GM21360 (cell line): ENCODE data around the gene RIT1.
"Not testable (repeated sequence)": the region's sequence is repeated elsewhere in the genome, so short reads cannot be mapped to it uniquely, and the experiment has no call there.

Experiments
- ATAC-seq: cut with Tn5 transposase; IDR thresholded peaks from one replicate; pipeline ENCODE4 v1.9.1; 2021; ENCODE audit warnings: mild to moderate bottlenecking, moderate library complexity; ENCODE audit not compliant: unreplicated experiment

Gene RIT1

DNA sequence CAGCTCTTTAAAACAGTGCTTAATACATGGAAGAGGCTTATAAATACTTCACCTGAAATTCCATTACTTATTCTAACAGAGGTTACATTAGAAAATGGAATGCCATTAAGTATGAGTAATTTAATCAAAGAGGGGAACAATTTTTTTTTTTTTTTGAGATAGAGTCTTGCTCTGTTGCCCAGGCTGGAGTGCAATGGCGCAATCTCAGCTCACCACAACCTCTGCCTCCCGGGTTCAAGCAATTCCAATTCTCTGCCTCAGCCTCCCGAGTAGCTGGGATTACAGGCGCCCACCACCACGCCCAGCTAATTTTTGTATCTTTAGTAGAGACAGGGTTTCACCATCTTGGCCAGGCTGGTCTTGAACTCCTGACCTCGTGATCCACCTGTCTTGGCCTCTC, 15.5 kb downstream of the RIT1 start:
- ATAC-seq: not testable (repeated sequence)

DNA sequence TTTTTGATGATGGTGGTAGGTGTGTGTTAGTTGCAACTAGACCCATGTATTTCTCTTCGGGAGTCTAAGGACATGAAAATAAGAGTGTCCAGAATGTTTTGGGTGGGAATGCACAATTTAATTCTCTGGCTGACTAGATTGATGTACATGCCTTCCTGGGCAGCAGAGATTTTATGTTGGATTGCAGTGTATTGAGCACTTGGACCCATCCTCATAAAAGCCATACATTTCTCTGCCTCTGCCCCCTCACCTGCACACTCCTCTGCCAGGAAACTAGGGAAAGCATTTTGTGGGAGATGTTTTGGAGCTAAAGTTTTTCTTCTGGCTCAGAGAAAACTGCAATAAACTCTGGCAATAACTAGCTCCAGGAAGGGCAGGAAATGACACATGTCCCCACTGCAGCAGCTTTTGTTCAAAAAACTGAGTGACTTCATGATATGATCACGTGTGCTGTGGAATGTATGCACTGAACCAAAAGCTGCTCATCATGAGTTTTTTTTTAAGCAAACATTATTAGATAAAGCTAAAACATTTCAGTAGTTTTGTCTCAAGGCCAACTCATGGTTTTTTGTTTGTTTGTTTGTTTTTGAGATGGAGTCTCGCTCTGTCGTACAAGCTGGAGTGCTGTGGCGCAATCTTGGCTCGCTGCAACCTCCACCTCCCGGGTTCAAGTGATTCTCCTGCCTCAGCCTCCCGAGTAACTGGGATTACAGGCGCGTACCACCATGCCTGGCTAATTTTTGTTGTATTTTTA, 17.6 kb downstream of the RIT1 start:
- no peak for ATAC-seq

DNA sequence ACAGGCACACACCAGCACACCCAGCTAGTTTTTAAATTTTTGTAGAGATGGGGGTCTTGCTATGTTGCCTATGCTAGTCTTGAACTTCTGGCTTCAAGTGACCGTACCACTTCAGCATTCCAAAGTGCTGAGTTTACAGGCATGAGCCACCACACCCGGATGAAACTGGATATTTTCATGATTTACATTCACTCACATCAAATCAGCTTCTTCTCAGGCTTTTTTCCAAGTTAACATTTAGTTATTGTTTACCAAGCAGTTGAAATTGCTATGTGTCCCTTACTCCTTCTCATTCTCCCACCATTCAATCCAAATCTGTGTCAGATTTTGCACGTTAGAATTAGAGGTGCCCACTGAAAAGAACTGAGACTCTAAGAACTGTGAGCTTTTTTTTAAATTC, 18.4 kb downstream of the RIT1 start:
- ATAC-seq: no peak

DNA sequence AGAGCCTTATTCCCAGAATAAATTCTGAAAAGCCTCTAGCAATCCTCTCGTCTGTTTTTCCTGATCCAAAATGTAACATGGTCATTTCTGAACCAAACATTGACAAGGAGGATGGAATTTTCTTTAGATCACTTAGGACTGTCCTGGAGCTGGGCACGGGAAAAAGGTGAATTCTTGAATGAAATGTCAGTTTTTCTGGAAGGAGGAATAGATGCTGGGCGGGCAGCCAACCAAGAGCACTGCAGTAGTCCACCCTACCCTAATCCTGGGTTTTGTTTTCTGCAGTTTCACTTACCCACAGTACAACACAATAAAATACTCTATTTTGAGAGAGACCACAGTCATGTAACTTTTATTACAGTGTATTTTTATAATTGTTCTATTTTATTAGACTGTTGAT, 20.9 kb downstream of the RIT1 start:
- ATAC-seq: no peak

DNA sequence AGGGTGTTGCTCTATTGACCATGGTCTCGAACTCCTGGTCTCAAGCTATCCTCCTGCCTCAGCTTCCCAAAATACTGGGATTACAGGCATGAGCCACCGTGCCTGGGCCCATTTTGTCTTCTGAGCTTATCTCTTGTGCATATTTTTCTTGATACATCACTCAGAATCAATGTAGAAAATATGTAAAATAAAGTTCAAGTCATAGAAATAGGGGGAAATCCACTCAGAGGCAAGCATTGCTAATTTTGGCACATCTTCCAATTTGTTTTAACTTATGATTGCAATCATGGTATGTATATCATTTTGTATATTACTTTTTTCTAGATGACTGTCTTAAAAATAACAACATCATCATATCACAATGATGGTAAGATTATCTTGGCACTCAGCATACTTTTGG, 21.6 kb downstream of the RIT1 start:
- no peak for ATAC-seq

DNA sequence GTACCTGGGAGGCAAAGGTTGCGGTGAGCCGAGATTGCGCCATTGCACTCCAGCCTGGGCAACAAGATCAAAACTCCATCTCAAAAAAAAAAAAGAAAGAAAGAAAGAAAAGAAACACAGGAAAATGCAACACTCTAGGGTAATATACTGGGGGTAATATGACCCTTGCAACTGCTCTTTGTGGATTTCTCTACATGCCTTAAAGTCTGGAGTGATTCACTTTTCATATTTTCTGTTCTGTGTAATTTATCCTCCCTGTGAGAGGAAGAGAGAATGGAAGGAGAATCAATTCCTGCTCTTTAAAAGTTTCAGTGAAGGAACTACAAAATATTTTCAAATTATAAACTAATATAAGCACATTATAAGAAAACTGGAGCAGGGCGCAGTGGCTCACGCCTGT, 22.7 kb downstream of the RIT1 start:
- no peak for ATAC-seq

DNA sequence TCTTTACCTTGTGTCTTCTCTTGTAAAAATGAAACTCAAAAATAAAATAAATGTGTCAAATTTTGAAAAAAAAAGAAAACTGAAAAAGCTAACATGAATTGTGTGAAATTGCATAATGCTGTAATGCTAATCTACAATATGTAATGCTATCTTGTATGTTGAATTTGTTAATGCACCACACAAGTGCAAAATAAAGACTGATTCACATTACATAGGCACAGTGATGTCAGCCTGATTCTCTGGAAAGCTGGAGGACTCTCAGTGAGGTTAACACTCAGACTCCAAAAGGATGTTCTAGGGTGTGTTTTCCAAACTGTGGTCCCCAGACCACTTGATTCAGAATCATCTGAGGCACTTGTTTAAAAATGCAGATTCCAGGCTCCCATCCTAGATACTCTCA, 26.2 kb downstream of the RIT1 start:
- ATAC-seq: no peak

DNA sequence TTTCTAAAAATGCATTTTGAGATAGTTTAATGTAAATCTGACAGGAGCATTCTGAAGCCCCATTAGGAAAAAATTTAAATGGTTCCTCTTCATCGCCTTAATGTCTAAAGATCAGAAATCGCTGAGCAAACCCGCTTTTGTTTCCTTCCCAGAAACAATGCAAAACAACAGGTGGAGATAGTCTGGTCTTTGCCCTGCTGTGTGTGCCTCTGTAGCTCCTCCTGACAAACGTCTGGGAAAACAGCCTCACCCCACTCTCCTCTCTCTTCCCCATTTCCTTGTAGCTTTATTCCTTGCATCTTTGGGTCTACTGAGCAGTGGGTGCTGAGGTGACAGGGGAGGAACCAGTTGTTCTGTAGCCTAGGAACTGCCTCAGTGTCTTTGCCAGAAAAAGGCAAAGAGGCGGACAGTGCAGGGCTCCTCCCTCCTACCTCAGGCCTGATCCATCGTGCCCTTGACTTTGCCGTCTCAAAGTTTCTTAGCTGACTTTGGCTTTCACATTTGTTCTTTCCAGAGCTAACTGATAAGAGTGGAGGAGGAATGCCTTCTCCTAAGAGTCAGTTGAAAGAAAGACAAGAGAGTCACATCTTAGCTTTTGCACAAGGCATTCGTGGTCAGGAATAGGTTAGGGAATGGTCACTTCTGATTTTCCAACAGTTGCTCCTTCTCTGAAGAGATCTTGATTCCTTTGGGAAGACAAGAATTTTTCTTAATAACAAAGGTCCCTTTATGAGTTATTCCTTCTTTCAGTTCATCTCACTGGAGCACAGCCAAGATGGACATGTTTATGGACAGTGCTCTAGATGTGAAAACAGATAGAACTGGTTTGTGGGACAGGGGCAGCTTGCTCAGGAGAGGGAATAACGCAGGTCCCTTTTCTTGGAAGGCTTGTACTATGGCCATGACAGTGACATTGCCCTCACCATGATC, 26.9 kb downstream of the RIT1 start:
- no peak for ATAC-seq

DNA sequence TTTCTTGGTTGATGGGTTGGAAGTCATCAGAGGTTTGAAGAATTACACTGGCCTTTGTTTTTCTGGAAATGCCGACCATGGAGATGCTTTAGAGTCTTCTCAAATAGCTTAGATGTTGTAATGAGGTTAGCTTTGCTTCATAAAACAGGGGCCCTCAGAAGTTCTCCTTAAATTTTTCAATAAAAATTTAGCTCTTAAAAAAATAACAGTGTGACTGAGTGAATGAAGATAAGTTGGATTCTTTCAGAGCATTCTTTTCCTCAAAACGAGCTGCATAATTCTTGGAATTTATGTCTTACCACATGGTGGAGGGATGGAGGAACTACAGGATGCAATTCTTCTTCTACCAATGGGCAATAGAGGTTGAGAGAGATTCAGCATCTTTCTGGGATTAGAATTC, 28.4 kb downstream of the RIT1 start:
- ATAC-seq: no peak

DNA sequence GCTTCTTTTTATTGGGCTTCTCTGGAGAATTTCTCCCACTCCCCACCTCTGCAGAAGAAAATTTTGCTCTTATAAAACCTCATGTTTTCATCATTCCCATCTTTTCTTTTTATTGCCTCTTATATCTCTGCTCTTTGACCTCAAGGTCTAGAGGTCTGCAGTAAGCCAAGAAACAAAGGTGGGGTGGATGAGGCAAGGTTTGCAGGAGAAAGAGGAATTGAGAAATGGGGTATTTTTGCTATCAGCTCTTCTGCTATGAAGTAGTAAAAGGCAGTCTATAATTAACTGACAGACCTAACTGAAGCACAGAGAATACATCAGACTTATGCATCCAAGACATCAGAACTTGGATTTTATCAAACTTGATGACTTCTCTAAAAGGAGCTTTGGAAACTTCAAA, 28.9 kb downstream of the RIT1 start:
- ATAC-seq: no peak

DNA sequence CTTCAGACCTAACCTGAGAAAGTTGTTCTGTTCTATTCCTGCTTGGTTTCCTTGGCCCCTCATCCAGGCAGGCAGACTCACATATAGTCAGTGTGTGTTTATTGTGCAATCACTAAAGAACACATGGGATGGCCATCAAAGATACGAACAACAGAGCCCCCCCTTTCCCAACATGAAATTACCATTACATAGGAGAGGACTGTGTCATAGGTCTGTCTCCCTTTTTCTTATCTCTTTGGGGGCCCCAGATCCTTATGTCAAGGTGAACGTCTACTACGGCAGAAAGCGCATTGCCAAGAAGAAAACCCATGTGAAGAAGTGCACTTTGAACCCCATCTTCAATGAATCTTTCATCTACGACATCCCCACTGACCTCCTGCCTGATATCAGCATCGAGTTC, 30.2 kb downstream of the RIT1 start:
- no peak for ATAC-seq

DNA sequence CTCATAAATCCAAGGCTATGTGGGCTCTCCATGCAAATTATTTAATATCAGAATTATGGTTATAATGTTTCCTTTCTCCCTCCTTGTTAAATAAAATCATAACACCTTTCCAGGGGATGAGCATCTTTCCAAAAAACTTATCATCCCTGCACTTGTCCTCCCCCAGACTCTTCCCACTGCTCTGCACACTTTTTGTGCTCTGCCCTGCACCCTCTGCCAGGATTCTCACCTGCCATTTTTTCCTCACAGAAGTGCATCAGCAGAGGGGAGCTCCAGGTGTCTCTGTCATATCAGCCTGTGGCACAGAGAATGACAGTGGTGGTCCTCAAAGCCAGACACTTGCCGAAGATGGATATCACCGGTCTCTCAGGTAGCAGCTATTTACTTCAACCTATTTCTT, 30.9 kb downstream of the RIT1 start:
- ATAC-seq: no peak

DNA sequence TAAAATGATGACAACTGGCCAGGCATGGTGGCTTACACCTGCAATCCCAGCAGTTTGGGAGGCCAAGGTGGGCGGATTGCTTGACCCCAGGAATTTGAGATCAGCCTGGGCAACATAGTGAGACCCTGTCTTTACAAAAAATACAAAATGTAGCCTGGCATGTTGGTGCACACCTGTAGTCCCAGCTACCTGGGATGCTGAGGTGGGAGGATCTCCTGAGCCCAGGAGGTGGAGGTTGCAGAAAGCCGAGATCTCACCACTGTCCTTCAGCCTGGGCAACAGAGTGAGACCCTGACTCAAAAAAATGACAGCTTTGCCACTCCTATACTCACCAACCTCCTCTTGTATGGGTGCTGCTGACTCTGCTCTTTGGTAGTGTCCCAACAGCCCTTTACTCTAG, 33.2 kb downstream of the RIT1 start:
- ATAC-seq: no peak

DNA sequence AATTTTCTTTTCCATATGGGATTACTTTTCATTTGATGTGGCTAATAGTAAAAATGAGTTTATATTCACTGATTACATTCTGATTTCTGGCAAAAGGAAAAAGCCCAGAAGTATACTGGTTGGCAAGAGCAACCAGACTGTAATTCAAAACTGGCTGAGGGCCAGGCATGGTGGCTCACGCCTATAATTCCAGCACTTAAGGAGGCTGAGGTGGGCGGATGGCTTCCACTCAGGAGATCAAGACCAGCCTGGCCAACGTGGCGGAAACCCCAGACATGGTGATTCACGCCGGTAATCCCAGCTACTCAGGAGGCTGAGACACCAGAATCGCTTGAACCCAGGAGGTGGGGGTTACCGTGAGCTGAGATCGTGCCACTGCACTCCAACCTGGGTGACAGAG, 37.3 kb downstream of the RIT1 start:
- ATAC-seq: no peak

DNA sequence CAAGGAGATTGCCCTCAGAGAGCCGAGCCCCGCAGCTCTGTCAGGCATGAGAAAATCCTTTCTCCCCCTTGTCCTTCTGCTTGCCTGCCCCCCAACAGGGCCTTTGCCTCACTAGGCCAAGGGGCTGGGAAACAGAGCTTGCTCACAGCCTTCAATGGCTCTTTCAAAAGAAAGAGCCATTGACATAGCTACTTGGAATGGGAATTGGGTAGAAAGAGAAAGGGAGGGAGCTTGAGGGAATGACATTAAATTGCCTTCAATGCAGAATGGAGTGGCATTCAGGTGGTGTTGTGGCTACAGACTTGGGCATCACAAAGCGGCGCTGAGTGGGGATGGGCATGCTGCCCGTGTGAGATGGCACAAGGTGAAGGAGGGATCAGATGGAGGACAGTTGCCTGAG, 38.6 kb downstream of the RIT1 start:
- ATAC-seq: no peak

DNA sequence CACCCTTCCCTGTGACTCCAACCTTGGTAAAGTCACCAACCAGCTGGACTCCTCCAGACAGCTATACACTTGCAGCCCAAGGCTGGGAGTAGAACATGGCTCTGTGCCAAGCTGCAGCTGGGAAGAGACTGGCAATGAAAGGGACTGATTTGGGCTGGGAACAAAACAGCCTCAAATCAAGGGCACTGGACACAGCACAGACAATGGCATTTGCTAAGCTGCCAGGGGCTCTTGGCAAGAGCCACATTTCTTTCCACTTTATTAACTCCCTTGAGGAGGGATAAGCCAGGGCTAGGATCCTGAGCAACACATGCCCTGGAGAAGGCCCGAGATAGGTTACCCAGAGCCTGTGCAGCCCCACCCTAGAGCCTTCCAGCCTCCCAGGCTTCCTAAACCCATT, 39.8 kb downstream of the RIT1 start:
- ATAC-seq: no peak

DNA sequence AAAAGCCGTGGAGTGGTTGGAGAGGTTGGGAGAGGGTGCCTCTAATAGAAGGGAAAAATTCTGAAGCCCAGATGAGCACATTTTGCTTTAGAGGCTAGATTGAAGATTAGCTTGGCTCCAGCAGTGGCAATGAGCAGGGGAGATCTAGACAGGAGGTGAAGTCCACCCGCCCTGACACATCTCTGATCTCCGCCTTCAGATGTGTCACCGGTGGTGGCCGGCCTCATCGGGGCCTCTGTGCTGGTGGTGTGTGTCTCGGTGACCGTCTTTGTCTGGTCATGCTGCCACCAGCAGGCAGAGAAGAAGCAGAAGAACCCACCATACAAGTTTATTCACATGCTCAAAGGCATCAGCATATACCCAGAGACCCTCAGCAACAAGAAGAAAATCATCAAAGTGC, 43.4 kb downstream of the RIT1 start:
- ATAC-seq: no peak

DNA sequence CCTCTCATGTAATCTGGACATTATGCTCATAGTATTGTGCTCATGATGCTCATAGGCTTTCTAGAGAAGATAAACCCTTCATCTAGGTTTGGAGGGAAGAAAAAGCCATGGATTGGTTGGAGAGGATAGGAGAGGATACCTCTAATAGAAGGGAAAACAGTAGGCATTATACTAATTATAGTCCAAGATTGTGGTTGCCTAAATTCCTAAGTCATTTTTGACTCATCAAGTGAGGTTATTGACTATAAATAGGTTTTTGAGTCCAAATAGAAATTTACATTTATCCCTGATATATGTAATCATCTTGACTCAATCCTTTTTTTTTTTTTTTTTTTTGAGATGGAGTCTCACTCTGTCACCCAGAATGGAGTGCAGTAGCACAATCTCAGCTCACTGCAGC, 46.8 kb downstream of the RIT1 start:
- no peak for ATAC-seq

DNA sequence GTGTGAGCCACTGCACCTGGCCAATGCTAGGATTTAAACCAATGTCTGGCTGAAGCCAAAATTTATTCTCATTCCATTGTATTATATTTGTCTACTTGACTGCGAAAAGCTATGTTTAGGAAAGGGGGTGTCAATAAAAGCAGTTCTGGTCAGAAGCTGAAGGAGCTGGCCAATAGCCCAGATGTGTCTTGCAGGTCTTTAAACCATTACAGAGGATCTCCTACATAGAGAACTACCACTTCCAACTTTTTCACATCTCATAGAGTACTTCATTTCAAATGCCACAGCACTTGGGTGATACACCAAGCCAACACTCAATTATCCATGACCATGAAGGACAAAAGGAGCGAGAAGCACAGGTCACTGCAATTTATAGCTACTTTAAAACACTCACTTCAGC, 49.3 kb downstream of the RIT1 start:
- no peak for ATAC-seq

DNA sequence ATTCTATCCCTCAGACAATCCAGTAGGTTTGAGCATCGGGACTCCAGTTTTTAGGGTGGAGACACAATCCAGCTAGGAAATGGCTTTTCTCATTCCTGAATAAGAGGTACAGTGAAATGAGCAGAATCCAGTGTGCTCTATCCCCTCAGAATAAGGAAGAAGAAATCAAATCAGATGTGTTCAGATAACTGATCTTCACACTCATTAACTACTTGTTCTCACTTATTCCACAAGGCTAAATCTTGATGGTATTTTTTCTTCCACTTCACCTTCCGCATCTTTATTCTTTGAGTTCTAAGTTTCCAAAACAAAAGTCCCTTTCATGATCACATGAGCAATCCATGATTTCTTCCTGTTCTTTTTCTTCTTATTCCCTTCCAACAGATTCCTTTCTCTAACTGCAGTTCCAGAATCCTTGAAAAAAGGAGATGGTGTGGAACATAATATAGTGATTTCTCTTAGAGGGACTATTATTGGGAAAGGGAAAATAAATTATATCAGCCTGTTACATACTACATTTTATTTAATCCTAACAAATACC, 50.1 kb downstream of the RIT1 start:
- ATAC-seq: no peak

DNA sequence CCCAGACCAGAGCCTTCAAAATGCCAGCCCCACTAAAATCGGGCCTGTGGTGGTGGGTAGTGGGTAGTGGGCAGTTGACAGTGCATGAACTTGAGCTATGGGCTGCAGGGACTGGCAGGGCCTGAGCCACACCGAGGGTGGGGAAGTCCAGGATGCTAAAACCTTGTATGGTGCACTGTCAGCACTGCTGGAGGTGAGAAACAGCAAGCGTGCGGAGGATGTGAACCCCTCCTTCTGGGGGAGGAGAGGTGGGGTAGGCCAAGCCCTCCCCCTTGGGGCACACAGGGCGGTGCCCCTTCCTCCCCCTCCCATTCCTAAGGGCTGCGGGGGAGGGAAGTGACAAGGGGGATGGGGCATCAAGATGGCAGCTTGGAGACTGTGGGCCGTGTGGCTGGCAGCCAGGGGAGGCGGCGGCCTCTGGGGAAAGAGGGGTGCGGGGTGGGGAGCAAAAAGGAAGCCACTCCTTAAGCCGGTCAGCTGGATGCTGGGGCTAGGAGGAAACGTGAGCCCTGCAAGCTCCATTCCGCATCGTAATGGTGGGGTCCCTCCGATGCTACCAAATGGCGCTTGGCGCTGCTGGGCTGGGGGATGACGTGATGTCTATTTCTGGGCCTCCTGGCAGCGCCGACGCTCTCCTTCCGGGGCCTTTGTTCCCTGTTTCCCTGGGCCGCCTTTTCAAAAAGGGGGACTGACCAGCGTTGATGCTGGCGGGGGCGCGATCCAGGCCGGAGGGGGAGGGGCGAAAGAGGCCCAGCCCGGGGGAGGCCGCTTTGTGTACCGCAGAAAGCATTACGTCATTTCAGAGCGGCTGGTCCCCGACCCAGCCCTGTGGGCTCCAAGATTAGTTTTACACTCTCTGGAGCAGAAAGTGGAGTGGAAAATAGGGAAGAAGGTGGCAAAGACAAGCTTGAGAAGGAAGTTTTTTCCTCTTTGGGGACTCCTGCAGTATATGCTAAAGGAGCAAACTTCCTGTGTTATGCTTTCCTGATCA, 51.0 kb downstream of the RIT1 start:
- ATAC-seq: peak; percentile 23
